Bone marrow (tissue), 2 donors: ENCODE results near the gene EYS.
A peak's percentile ranks its signal among the peaks of the same experiment; 100 is the strongest.

Experiments
- DNase-seq, 2 donors: peaks; one replicate each; lab custom pipeline; 2025; lab: John Stamatoyannopoulos, UW

Gene EYS

GRCh38 chr6:64969139-64969538 lies 737.9 kb downstream of the EYS start:
- no peak for DNase-seq

- peak in 1 of 2 donors; percentile 78 for DNase-seq
These were observed 751.6 kb downstream of the EYS start for GRCh38 chr6:64955435-64955848.

GRCh38 chr6:64949257-64949656 lies 757.8 kb downstream of the EYS start:
- DNase-seq = no peak

- no peak for DNase-seq
These were observed 758.8 kb downstream of the EYS start for GRCh38 chr6:64948261-64948660.

- no peak for DNase-seq
These were observed 761.6 kb downstream of the EYS start for GRCh38 chr6:64945450-64945849.

GRCh38 chr6:64932486-64932885 lies 774.5 kb downstream of the EYS start:
- DNase-seq = no peak

- DNase-seq = no peak
These were observed 776.3 kb downstream of the EYS start for GRCh38 chr6:64930681-64931080.

GRCh38 chr6:64926051-64926450 lies 781.0 kb downstream of the EYS start:
- DNase-seq = no peak

- no peak for DNase-seq
These were observed 786.8 kb downstream of the EYS start for GRCh38 chr6:64920257-64920656.

GRCh38 chr6:64914124-64914523 lies 792.9 kb downstream of the EYS start:
- no peak for DNase-seq

GRCh38 chr6:64912966-64913365 lies 794.1 kb downstream of the EYS start:
- no peak for DNase-seq

- no peak for DNase-seq
These were observed 798.9 kb downstream of the EYS start for GRCh38 chr6:64908104-64908503.

- no peak for DNase-seq
These were observed 802.4 kb downstream of the EYS start for GRCh38 chr6:64904616-64905015.

GRCh38 chr6:64902596-64902995 lies 804.4 kb downstream of the EYS start:
- no peak for DNase-seq

GRCh38 chr6:64896939-64897338 lies 810.1 kb downstream of the EYS start:
- no peak for DNase-seq

GRCh38 chr6:64895945-64896344 lies 811.1 kb downstream of the EYS start:
- no peak for DNase-seq

GRCh38 chr6:64890609-64891008 lies 816.4 kb downstream of the EYS start:
- DNase-seq = no peak

GRCh38 chr6:64889144-64889543 lies 817.9 kb downstream of the EYS start:
- no peak for DNase-seq

- DNase-seq = no peak
These were observed 832.2 kb downstream of the EYS start for GRCh38 chr6:64874776-64875175.

GRCh38 chr6:64872633-64873032 lies 834.4 kb downstream of the EYS start:
- no peak for DNase-seq

- DNase-seq = no peak
These were observed 845.9 kb downstream of the EYS start for GRCh38 chr6:64861039-64861651.

- no peak for DNase-seq
These were observed 846.8 kb downstream of the EYS start for GRCh38 chr6:64860203-64860602.

- no peak for DNase-seq
These were observed 856.9 kb downstream of the EYS start for GRCh38 chr6:64850121-64850520.

- no peak for DNase-seq
These were observed 858.6 kb downstream of the EYS start for GRCh38 chr6:64848467-64848866.

- DNase-seq = no peak
These were observed 859.6 kb downstream of the EYS start for GRCh38 chr6:64847396-64847795.
